IPS DF 19.7 (cell line): ENCODE data around the gene ARHGAP29.

Experiments
- DNase-seq: peaks from one replicate; pipeline ENCODE4 v3.0.0-alpha.2; 2013; ENCODE audit warnings: low read depth, low spot score

ARHGAP29 gene

GRCh38 chr1:94259635-94260289, 22.4 kb upstream of the ARHGAP29 start:
- peak; percentile 57 for DNase-seq

- DNase-seq, result no peak
Observed at GRCh38 chr1:94258873-94259331, 21.5 kb upstream of the ARHGAP29 start.

GRCh38 chr1:94257444-94257843, 20.1 kb upstream of the ARHGAP29 start:
- no peak for DNase-seq

GRCh38 chr1:94255476-94255875, 18.1 kb upstream of the ARHGAP29 start:
- no peak for DNase-seq

GRCh38 chr1:94254073-94254810, 16.9 kb upstream of the ARHGAP29 start:
- no peak for DNase-seq

GRCh38 chr1:94253456-94254017, 16.2 kb upstream of the ARHGAP29 start:
- no peak for DNase-seq

GRCh38 chr1:94250341-94250740, 13.0 kb upstream of the ARHGAP29 start:
- no peak for DNase-seq

- no peak for DNase-seq
Observed at GRCh38 chr1:94248956-94249688, 11.7 kb upstream of the ARHGAP29 start.

GRCh38 chr1:94247138-94248094, 10.0 kb upstream of the ARHGAP29 start:
- no peak for DNase-seq

GRCh38 chr1:94246692-94247137, 9.3 kb upstream of the ARHGAP29 start:
- DNase-seq, result no peak

- DNase-seq, result no peak
Observed at GRCh38 chr1:94245747-94246438, 8.5 kb upstream of the ARHGAP29 start.

- DNase-seq, result no peak
Observed at GRCh38 chr1:94244816-94245215, 7.4 kb upstream of the ARHGAP29 start.

- DNase-seq, result no peak
Observed at GRCh38 chr1:94243665-94244064, 6.3 kb upstream of the ARHGAP29 start.

GRCh38 chr1:94240822-94241221, 3.4 kb upstream of the ARHGAP29 start:
- no peak for DNase-seq

GRCh38 chr1:94239796-94240195, 2.4 kb upstream of the ARHGAP29 start:
- no peak for DNase-seq

GRCh38 chr1:94239051-94239450, 1.7 kb upstream of the ARHGAP29 start:
- no peak for DNase-seq

GRCh38 chr1:94236630-94237290, 624 bp downstream of the ARHGAP29 start:
- no peak for DNase-seq

GRCh38 chr1:94236013-94236491, 1.3 kb downstream of the ARHGAP29 start:
- no peak for DNase-seq

- DNase-seq, result no peak
Observed at GRCh38 chr1:94235189-94236012, 2.0 kb downstream of the ARHGAP29 start.
